ENCODE measurements around the gene TMEM254. TPM values are rescaled to one million over a fixed set of nuclear protein-coding genes. Genes with fewer than 3 reads are reported as not detected.

The TMEM254 gene
- total RNA-seq, 4 donors from 2014 or later: 9.9 to 22.4 (median 13.7) TPM

GRCh38 chr10:80057171-80057570 is 21.3 kb upstream of the TMEM254 start:
- TF ChIP-seq CTCF (IDR thresholded peaks at IDR 0.05; ENCODE audit: low read depth): no peak

GRCh38 chr10:80064120-80064886 is 14.2 kb upstream of the TMEM254 start:
- no peak for TF ChIP-seq CTCF (IDR thresholded peaks at IDR 0.05; ENCODE audit: low read depth)

DNA sequence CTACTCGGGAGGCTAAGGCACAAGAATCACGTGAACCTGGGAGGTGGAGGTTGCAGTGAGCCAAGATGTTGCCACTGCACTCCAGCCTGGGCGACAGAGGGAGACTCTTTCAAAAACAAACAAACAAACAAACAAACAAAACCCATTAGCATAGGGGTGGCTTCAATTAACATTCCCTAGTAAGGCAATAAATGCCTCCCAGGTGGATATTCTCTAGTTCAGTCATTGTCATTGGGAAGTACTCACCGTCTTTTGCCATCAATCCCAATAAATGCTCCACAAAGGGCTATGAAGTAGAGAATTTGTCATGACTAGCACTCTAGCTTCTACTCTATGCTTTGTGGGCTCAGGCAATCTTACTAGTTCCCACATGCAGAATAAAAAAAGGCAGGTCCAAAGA is 11.7 kb upstream of the TMEM254 start:
- TF ChIP-seq CTCF (IDR thresholded peaks at IDR 0.05; ENCODE audit: low read depth): no peak

- no peak for TF ChIP-seq CTCF (IDR thresholded peaks at IDR 0.05; ENCODE audit: low read depth)
Observed at GRCh38 chr10:80068270-80068669, 10.2 kb upstream of the TMEM254 start.

- no peak for TF ChIP-seq CTCF (IDR thresholded peaks at IDR 0.05; ENCODE audit: low read depth)
Observed at GRCh38 chr10:80070057-80070456, 8.4 kb upstream of the TMEM254 start.

GRCh38 chr10:80072584-80072983 is 5.9 kb upstream of the TMEM254 start:
- TF ChIP-seq CTCF (IDR thresholded peaks at IDR 0.05; ENCODE audit: low read depth): no peak

DNA sequence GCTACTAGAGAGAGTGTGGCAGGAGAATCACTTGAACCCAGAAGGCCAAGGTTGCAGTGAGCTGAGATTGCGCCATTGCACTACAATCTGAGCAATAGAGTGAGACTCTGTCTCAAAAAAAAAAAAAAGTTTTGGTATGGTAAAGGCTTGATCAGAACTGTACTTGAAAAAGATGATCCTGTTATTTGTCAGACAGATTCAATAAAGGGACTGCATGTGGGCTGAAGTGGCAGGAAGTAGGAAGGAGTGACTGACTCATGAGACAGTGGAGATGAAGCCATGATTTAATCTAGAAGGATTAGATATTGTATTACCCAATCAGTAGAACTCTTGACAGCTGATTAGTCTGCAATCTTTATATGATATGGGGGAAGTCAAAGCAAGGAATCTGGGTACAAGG is 2.7 kb upstream of the TMEM254 start:
- no peak for TF ChIP-seq CTCF (IDR thresholded peaks at IDR 0.05; ENCODE audit: low read depth)

Data from subcutaneous adipose tissue (tissue), 4 donors.